ENCODE data around the gene CMIP.
"Not testable (repeated sequence)": the region's sequence is repeated elsewhere in the genome, so short reads cannot be mapped to it uniquely, and the experiment has no call there.

CMIP gene

GRCh38 chr16:81517629-81518438 lies 73.2 kb downstream of the CMIP start:
- DNase-seq (ENCODE audit: low read depth in 2 of 2) = no peak

GRCh38 chr16:81518439-81518757 lies 73.8 kb downstream of the CMIP start:
- no peak for DNase-seq (ENCODE audit: low read depth in 2 of 2)

DNA sequence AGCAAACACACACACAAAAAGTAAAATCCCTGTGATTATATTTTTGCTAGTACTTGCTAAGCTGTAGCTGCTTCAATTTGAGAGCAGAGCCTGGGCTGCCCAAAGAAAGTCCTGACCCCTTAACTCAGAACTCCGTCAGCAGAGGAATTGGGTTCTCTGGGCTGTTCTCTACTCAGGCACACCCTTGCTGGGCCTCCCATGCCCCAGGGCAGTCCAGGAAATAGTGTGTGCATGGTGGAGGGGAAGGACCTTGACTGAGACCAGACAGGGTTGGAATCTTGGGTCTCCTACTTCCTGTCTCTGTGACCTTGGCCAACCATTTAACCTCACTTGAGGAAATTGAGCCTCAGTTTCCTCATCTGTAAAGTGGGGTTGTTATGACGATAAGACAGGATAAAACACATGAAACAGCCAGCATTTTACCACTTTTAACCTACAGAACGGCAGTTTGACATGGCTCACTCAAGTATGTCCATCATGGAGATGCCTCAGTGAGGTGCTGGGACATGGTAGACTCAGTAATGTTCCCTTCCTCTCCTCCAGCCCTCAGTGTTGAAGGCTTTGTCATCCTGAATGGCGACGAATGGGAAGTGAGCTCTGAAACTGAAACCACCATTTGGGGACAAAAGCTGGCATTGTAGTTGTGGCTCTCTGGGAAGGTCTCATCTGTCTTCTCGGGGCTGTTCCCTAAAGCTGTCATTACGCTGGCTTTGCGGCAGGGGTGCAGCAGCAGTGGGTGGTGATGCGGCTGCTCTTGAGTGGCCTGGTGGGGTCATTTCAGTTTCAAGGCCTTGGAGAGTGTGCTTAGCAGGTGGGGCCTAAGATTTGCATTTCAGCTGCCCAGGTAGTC lies 74.9 kb downstream of the CMIP start:
- no peak for DNase-seq (ENCODE audit: low read depth in 2 of 2)

- DNase-seq (ENCODE audit: low read depth in 2 of 2) = no peak
Measured at GRCh38 chr16:81520151-81520470, 75.5 kb downstream of the CMIP start.

- DNase-seq (ENCODE audit: low read depth in 2 of 2) = no peak
Measured at GRCh38 chr16:81520560-81521135, 76.0 kb downstream of the CMIP start.

- DNase-seq (ENCODE audit: low read depth in 2 of 2) = peak; percentile 56
Measured at GRCh38 chr16:81521141-81521626, 76.6 kb downstream of the CMIP start.

GRCh38 chr16:81522108-81522701 lies 77.6 kb downstream of the CMIP start:
- no peak for DNase-seq (ENCODE audit: low read depth in 2 of 2)

GRCh38 chr16:81522851-81523250 lies 78.2 kb downstream of the CMIP start:
- not testable (repeated sequence) for DNase-seq (ENCODE audit: low read depth in 2 of 2)

GRCh38 chr16:81523387-81524115 lies 78.9 kb downstream of the CMIP start:
- no peak for DNase-seq (ENCODE audit: low read depth in 2 of 2)

- DNase-seq (ENCODE audit: low read depth in 2 of 2) = peak in 1 of 2 donors; percentile 12
Measured at GRCh38 chr16:81524382-81524781, 79.8 kb downstream of the CMIP start.

DNA sequence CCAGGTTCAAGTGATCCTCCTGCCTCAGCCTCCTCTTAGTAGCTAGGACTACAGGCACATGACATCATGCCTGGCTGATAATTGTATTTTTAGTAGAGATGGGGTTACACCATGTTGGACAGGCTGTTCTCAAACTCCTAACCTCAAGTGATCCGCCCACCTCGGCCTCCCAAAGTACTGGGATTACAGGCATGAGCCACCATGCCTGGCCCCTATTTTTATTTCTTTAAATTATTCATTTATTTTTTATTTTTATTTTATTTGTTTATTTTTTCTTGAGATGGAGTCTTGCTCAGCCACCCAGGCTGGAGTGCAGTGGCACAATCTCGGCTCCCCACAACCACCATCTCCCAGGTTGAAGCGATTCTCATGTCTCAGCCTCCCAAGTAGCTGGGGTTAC lies 80.3 kb downstream of the CMIP start:
- not testable (repeated sequence) for DNase-seq (ENCODE audit: low read depth in 2 of 2)

DNA sequence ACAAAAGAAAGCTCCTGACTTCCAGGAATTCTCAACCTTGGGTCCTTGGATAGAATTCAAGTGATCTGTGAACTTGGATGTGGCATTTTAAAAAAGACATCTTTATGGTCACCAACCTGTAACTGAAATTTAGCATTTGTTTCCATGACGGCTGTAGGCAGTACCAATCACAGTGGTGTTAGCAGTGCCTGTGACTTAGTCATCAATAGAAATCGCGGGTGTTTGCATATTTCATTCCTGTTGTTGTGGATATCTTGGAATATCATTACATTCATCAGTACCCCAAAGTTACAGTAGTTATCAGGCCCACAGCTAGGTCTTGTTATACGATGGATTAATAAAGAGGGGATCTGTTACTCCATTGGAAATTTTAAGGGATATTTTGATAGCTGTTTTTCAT lies 81.6 kb downstream of the CMIP start:
- DNase-seq (ENCODE audit: low read depth in 2 of 2) = no peak

DNA sequence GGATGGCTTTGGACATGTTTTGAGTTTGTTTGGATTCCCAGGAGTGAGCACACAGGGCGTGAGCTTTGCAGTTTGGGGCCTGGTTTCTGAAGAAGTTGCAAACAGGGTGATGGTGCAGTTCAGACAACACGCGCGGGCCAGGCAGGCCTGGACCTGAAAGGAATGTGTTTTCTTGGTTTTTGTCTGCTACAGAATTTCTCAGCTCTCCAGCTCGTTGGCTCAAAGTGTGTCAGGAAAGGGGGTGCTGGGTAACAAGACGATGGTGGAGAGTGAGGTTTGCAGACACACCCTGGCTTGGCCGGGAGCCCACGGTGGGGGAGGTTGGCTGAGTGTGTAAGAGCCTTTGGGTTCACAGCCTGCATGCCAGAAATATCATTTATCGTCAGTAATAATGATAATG lies 82.3 kb downstream of the CMIP start:
- DNase-seq (ENCODE audit: low read depth in 2 of 2) = no peak

DNA sequence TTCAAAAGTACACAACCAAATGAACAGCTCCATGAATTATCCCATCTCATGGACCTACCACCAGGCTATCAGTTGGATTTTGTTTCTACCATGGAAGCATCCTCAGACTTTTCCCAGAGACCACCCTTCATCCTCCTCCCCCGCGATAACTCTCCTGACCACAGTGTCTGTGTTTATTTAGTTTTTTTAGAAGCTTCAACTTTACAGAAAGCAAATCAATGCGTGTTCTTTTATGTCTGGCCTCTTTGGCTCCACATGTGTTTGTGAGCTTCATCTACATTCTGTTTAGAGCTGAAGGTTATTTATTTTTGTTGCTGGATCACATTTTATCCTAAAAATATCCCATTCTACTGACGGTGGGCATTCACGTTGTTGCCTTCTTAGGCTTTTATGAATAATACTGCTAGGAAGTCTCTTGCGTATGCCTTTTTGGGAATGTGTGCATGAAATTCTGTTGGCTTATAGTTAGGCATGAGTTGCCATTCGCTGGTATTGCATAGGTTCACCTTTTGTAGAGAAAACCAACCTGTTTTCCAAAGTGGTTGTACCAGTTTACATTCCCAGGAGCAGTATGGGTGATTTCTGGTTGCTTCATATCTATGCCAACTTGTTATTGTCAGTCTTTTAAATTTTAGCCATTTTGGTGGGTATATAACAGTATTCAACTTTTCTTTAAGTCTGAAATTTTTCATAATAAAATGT lies 83.0 kb downstream of the CMIP start:
- DNase-seq (ENCODE audit: low read depth in 2 of 2) = no peak

DNA sequence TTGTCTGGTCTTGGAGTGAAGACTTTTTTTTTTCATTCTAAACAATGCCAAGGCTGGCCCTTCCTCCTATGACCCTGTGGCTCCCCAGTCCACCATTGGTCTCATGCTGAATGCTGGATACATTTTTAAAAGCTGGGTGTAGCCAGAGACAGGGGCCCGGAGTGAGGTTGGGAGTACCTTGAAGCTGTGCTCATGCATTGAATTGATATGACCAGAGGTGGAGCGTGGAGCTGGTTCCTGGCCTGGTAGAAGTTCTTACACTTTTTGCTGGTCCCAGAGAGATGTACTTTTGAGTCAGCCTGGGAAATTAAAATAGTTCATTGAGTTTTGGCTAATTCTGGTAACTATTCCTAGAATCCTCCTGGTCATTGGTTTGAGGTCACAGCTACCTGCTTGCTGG lies 83.6 kb downstream of the CMIP start:
- no peak for DNase-seq (ENCODE audit: low read depth in 2 of 2)

DNA sequence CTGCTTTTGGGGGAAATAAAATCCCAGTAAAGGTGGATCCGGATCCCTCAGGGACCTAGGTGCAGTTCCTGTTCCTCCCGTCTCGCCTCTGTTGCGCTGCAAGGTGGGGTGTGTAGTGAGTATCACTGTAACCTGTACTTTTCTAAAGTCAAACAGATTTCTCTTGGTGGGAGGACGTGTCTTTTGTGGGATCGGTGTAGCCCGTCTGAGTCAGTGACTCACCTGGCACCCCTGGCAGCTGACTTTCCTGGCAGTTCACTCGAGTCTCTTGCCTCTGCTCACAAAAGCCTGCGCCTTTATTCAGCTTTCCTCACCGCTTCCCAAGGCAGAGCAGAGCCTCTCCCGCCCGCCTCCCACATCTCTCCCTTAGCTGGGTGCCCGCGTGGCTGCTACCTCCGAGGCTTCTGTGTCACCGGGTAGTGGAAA lies 85.7 kb downstream of the CMIP start:
- no peak for DNase-seq (ENCODE audit: low read depth in 2 of 2)

DNA sequence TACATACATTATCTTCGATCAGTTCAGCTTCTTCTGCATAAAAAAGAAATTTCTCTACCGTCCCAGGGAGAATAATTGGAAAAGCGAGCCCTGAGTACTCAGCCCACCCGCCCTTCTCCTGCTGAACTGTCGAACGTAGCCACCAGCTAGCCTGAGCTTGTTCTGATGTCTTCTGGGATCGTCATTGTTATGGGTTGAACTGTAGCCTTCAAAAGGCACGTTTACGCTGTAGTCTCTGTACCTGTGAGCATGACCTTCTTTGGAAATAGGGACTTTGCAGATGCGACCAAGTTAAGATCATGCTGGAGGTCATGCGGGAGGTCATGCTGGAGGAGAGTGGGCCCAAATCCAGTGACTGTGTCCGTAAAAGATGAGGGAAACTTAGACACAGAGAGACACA lies 86.2 kb downstream of the CMIP start:
- DNase-seq (ENCODE audit: low read depth in 2 of 2) = no peak

DNA sequence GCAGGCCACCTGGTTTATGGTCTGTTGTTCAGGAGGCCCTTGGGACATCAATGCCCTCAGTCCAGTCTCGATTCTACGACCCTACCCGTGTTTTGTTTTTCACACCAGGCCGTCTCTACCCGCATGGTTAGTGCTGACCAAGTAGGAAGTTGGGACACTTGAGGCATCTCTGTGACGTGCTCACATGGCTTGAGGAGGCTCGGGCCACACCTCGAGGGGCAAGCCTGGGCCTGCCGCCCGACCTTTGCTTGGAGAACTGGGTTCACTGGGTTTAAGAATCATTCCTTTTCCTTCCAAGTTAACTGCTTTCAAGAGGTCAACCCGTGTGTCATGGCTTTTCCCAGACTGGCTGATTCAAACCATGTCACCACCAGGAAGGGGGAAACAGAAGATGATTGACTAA lies 86.8 kb downstream of the CMIP start:
- DNase-seq (ENCODE audit: low read depth in 2 of 2) = no peak

DNA sequence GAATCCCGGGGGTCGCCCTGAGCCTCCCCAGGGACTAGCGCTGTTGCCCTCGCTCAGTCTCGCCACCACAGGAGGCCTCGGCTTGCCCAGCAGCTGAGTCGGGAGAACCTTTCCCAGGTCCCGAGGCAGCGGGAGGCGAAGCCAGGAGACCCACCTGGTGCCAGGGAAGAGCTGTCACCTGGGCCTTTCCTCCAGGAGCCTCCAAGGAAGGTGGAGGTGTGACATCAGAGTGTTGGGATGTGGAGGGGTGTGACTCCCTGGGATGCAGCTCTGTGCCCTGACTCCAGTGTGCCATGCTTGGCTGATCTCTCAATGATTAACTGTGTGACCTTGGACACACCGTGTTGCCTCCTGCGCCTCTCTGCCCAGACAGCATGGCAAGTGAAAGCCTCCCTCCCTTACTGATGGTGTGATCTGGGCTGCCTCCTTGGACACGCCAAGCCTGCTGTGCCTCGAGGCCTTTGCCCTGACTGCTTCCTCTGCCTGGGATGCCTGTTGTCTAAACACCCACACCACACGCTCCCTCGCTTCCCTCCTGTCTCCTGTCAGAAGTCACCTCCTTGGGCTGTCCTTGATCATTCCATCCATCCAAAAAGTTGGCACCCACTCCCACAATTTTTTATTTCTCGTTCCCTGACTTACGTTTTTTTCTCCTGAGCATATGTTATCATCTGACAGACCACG lies 88.0 kb downstream of the CMIP start:
- DNase-seq (ENCODE audit: low read depth in 2 of 2) = no peak

DNA sequence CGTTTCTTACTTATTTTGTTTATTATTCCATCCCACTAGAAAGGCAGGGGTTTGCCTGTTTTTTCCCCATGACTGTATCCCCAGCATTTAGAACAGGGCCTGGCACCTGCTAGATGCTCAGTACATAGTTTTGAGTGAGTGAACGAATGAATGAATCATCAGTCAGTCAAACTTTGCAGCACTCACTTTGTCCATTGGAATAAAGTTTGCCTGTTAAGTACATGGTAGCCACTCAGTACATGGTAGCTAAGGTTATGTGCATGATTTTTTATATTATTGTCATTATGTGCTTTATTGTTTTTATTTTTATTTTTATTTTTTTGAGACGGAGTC lies 88.5 kb downstream of the CMIP start:
- no peak for DNase-seq (ENCODE audit: low read depth in 2 of 2)

Data from stimulated activated CD8-positive, alpha-beta memory T cell treated with anti-CD3 and anti-CD28 coated beads, Interleukin-2, amount 100 ng/mL, for 48 hours (primary cell).